Measurements from ENCODE around the gene ACE.

ACE gene

GRCh38 chr17:63500543-63501390 is 23.9 kb downstream of the ACE start:
- DNase-seq (ENCODE audit: low read depth), result no peak
- no peak overlapping the region for H3K4me3 ChIP-seq (ENCODE audit: control insufficient read depth, low read depth, low read length)
- TF ChIP-seq CTCF (IDR thresholded peaks at IDR 0.05; ENCODE audit: control insufficient read depth, insufficient read depth, low read depth, low read length, missing control alignments), result no peak

- TF ChIP-seq CTCF (IDR thresholded peaks at IDR 0.05; ENCODE audit: control insufficient read depth, insufficient read depth, low read depth, low read length, missing control alignments), result no peak
- no peak overlapping the region for H3K4me3 ChIP-seq (ENCODE audit: control insufficient read depth, low read depth, low read length)
Measured at GRCh38 chr17:63503341-63503705, 26.5 kb downstream of the ACE start.

GRCh38 chr17:63504261-63504660 is 27.4 kb downstream of the ACE start:
- TF ChIP-seq CTCF (IDR thresholded peaks at IDR 0.05; ENCODE audit: control insufficient read depth, insufficient read depth, low read depth, low read length, missing control alignments), result no peak
- DNase-seq (ENCODE audit: low read depth), result no peak
- H3K4me3 ChIP-seq (ENCODE audit: control insufficient read depth, low read depth, low read length), result no peak overlapping the region

More at GRCh38 chr17:63503341-63503705, 26.5 kb downstream of the ACE start:
- no peak for DNase-seq (ENCODE audit: low read depth)

- no peak for TF ChIP-seq CTCF (IDR thresholded peaks at IDR 0.05; ENCODE audit: control insufficient read depth, insufficient read depth, low read depth, low read length, missing control alignments)
- no peak overlapping the region for H3K4me3 ChIP-seq (ENCODE audit: control insufficient read depth, low read depth, low read length)
- DNase-seq (ENCODE audit: low read depth), result no peak
Measured at GRCh38 chr17:63505341-63505740, 28.5 kb downstream of the ACE start.

- TF ChIP-seq CTCF (IDR thresholded peaks at IDR 0.05; ENCODE audit: control insufficient read depth, insufficient read depth, low read depth, low read length, missing control alignments), result no peak
- no peak for DNase-seq (ENCODE audit: low read depth)
- H3K4me3 ChIP-seq (ENCODE audit: control insufficient read depth, low read depth, low read length), result no peak overlapping the region
Measured at GRCh38 chr17:63506627-63507026, 29.8 kb downstream of the ACE start.

GRCh38 chr17:63511331-63511730 is 34.5 kb downstream of the ACE start:
- TF ChIP-seq CTCF (IDR thresholded peaks at IDR 0.05; ENCODE audit: control insufficient read depth, insufficient read depth, low read depth, low read length, missing control alignments), result no peak
- DNase-seq (ENCODE audit: low read depth), result no peak
- no peak overlapping the region for H3K4me3 ChIP-seq (ENCODE audit: control insufficient read depth, low read depth, low read length)
